GM19397 (cell line): ENCODE results near the gene ODF2.

Experiments
- ATAC-seq: cut with Tn5 transposase; IDR thresholded peaks from one replicate; pipeline ENCODE4 v1.9.1; 2021; ENCODE audit warnings: mild to moderate bottlenecking, moderate library complexity; ENCODE audit not compliant: unreplicated experiment

ODF2 gene

GRCh38 chr9:128526720-128527119 is 70.9 kb downstream of the ODF2 start:
- ATAC-seq: no peak

- ATAC-seq: no peak
Observed at GRCh38 chr9:128528445-128529160, 72.8 kb downstream of the ODF2 start.

- no peak for ATAC-seq
Observed at GRCh38 chr9:128529191-128529590, 73.4 kb downstream of the ODF2 start.

GRCh38 chr9:128532581-128532980 is 76.8 kb downstream of the ODF2 start:
- no peak for ATAC-seq

GRCh38 chr9:128540634-128541360 is 85.0 kb downstream of the ODF2 start:
- ATAC-seq: no peak

GRCh38 chr9:128546504-128546903 is 90.7 kb downstream of the ODF2 start:
- ATAC-seq: no peak

- ATAC-seq: no peak
Observed at GRCh38 chr9:128548876-128549275, 93.1 kb downstream of the ODF2 start.

GRCh38 chr9:128550226-128550625 is 94.4 kb downstream of the ODF2 start:
- no peak for ATAC-seq
